Liver (tissue), 9 donors: Measurements from ENCODE around the gene CHDH. TPM values are rescaled to one million over a fixed set of nuclear protein-coding genes. Genes with fewer than 3 reads are reported as not detected.

Experiments used
- DNase-seq: peaks from one replicate; pipeline ENCODE4 v3.0.0-alpha.2; 2017; ENCODE audit warnings: low spot score
- H3K27ac ChIP-seq, 2 donors: one replicate each; pipeline ENCODE4 v1.7.0; 2013; ENCODE audit warnings: inconsistent platforms in 2 of 2, low read length in 2 of 2, control low read depth in 1 of 2, low read depth in 1 of 2, mild to moderate bottlenecking in 1 of 2
- H3K27me3 ChIP-seq, 4 donors: one replicate each; pipeline versions ENCODE4 v1.6.1 to v1.7.0; 2013; ENCODE audit warnings: low read length in 3 of 4, inconsistent platforms in 1 of 4, mild to moderate bottlenecking in 1 of 4, moderate library complexity in 1 of 4; ENCODE audit not compliant: control insufficient read depth in 4 of 4, insufficient read depth in 4 of 4
- H3K36me3 ChIP-seq, 4 donors: one replicate each; pipeline versions ENCODE4 v1.6.1 to v1.7.0; 2013; ENCODE audit warnings: low read length in 3 of 4, mild to moderate bottlenecking in 3 of 4, low read depth in 1 of 4, moderate library complexity in 1 of 4; ENCODE audit not compliant: control insufficient read depth in 4 of 4, insufficient read depth in 3 of 4
- H3K4me1 ChIP-seq, 4 donors: one replicate each; pipeline versions ENCODE4 v1.6.1 to v1.7.0; 2013; ENCODE audit warnings: low read length in 3 of 4, mild to moderate bottlenecking in 3 of 4, moderate library complexity in 1 of 4; ENCODE audit not compliant: control insufficient read depth in 4 of 4, insufficient read depth in 4 of 4
- H3K4me3 ChIP-seq, 3 donors: one replicate each; pipeline versions ENCODE4 v1.6.1 to v1.7.0; 2013; ENCODE audit warnings: low read length in 3 of 3, control low read depth in 1 of 3, low read depth in 1 of 3, mild to moderate bottlenecking in 1 of 3
- H3K9ac ChIP-seq, 2 donors: one replicate each; pipeline ENCODE4 v1.7.0; 2013; ENCODE audit warnings: low read length in 2 of 2, mild to moderate bottlenecking in 2 of 2, moderate library complexity in 2 of 2, control low read depth in 1 of 2, low read depth in 1 of 2
- H3K9me3 ChIP-seq, 4 donors: one replicate each; pipeline versions ENCODE4 v1.6.1 to v1.7.0; 2013; ENCODE audit warnings: low read length in 3 of 4; ENCODE audit not compliant: control insufficient read depth in 4 of 4
- EGR1 ChIP-seq, 2 donors: IDR thresholded peaks; 2 replicates each; pipeline ENCODE4 v1.6.1; 2016 to 2018; ENCODE audit warnings: antibody characterized with exemption in 2 of 2, low read depth in 2 of 2
- FOXA1 ChIP-seq: IDR thresholded peaks from 2 replicates; pipeline ENCODE4 v1.6.1; 2016; ENCODE audit warnings: antibody characterized with exemption
- FOXA2 ChIP-seq: IDR thresholded peaks from 2 replicates; pipeline ENCODE4 v1.6.1; 2016; ENCODE audit warnings: antibody characterized with exemption
- GABPA ChIP-seq, 2 donors: IDR thresholded peaks in 1 of 2; conservative IDR thresholded peaks in 1 of 2; 2 replicates each; pipeline ENCODE4 v1.6.1; 2016; ENCODE audit warnings: antibody characterized with exemption in 2 of 2, mild to moderate bottlenecking in 1 of 2, moderate library complexity in 1 of 2
- HNF4A ChIP-seq, 2 donors: conservative IDR thresholded peaks; 2 replicates each; pipeline ENCODE4 v1.6.1; 2016; ENCODE audit warnings: antibody characterized with exemption in 2 of 2, mild to moderate bottlenecking in 2 of 2
- HNF4G ChIP-seq: IDR thresholded peaks from 2 replicates; pipeline ENCODE4 v1.6.1; 2016; ENCODE audit warnings: antibody characterized with exemption
- NR2F2 ChIP-seq: IDR thresholded peaks from 2 replicates; pipeline ENCODE4 v1.6.1; 2016; ENCODE audit warnings: antibody characterized with exemption
- RAD21 ChIP-seq, 2 donors: IDR thresholded peaks; 2 replicates each; pipeline ENCODE4 v1.6.1; 2016; ENCODE audit warnings: antibody characterized with exemption in 2 of 2, mild to moderate bottlenecking in 2 of 2
- TAF1 ChIP-seq: conservative IDR thresholded peaks from 2 replicates; pipeline ENCODE4 v1.6.1; 2016; ENCODE audit warnings: antibody characterized with exemption, mild to moderate bottlenecking
- YY1 ChIP-seq: IDR thresholded peaks from 2 replicates; pipeline ENCODE4 v1.6.1; 2016; ENCODE audit warnings: antibody characterized with exemption, mild to moderate bottlenecking
- WGBS: extraction: QIAGEN DNeasy Blood & Tissue Kit; methylation state at CpG from one replicate; pipeline ENCODE4 v1.1.7; 2013; 5-methylcytosine and 5-hydroxymethylcytosine counted together
- polyA plus RNA-seq, 2 donors: library from polyadenylated mRNA; stranded (reverse) in 1 of 2; unstranded in 1 of 2; fragments of 200-250 nt in 1 of 2; fragments of >200 nt in 1 of 2; fragmentation: Nextera tagmentation in 1 of 2; extraction: Ambion mirVana in 1 of 2; gene quantifications; one replicate each; pipeline versions ENCODE4 v1.2.1 to v1.2.3, GENCODE V29; 2013 to 2015
- total RNA-seq, 2 donors: library from RNA; depleted of rRNA; stranded (reverse); fragments of >200 nt; gene quantifications; one replicate each; pipeline ENCODE4 v1.2.3, GENCODE V29; 2014
- TF ChIP-seq, protein P1 (sequence below): IDR thresholded peaks from 2 replicates; pipeline ENCODE4 v1.6.1; 2016; ENCODE audit warnings: antibody characterized with exemption
- TF ChIP-seq, protein P2 (sequence below): IDR thresholded peaks from 2 replicates; pipeline ENCODE4 v1.6.1; 2016; ENCODE audit warnings: antibody characterized with exemption, mild to moderate bottlenecking
- TF ChIP-seq, protein P3 (sequence below): IDR thresholded peaks from 2 replicates; pipeline ENCODE4 v1.6.1; 2016; ENCODE audit warnings: antibody characterized with exemption
- TF ChIP-seq, protein P4 (sequence below): fragments of 150-350 bp; IDR thresholded peaks from 2 replicates; pipeline ENCODE4 v1.5.1; 2017; ENCODE audit warnings: improper control_type of control experiment, low read depth, low read length; ENCODE audit not compliant: missing input control
- TF ChIP-seq, protein P5 (sequence below): IDR thresholded peaks from 2 replicates; pipeline ENCODE4 v1.6.1; 2016; ENCODE audit warnings: antibody characterized with exemption
- donor health status: healthy.
- donor health status: healthy.
- donor health status: healthy.
- donor health status: healthy.
- donor health status: healthy.

The CHDH gene
- total and polyA plus RNA-seq, 4 donors: 9.1 to 34.0 (median 21.2) TPM

DNA sequence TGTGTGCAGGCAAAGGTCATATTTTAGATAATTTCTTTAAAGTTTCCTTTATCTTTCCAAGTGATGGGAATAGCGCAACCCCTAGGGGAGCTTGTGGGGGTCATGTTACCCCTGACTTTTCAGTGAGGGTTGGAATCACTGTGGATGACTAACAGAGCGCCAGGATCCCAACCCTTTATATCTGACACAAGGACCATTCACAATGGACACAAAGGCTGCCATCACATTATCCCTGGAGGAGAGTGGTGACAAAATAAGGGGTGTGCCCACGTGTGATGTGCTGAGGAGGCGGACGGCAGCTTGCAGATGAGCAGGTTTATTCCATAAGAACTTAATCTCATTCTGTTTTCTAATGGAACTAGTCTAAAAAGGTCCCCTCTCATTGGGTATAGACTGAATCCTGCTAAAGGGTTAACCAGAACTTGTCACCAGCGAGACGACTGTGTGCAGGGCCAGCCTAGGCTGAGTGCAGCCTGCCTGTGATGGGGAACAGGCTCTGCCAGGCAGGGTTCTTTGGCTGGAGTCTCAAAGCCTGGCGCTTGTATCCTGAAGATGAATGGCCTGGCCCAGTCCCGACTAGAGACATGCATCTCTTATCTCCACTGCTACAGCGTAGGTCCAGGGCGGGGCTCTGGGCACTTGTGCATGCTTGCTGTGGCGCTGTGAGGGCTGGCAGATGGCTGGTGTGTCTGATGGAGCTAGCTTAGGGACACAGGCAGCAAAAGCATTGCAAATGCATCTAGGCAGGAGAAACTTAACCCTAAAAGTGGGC, 50.2 kb downstream of the CHDH start:
- H3K27me3 ChIP-seq: no peaks in the 10 kb centered on the region
- H3K9me3 ChIP-seq: no peaks in the 10 kb centered on the region

DNA sequence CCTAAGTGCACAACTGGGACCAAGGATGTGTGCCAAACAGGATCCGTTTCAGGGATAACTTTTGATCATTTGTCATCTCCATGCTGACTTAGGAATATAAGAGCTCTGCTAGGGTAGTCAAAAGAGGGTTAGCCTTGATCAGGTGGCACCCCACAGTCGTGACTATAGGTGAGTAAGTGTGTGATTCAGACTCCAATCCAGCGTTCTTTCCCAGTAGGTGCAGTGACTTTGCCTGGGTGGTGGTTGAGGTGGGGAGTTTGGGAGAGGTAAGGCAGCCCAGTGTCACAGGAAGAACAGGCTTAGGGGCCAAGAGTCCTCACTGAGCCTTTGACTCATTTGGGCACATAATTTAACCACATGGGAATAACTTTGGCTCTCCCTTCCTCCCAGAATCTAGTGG, 51.0 kb downstream of the CHDH start:
- Histone ChIP-seq H3K4me3 (no peak overlapping the region), H3K27ac (no peak overlapping the region), H3K9ac (no peak overlapping the region), H3K4me1 (no peaks in the 10 kb centered on the region), H3K36me3 (no peaks in the 10 kb centered on the region), H3K9me3 (no peaks in the 10 kb centered on the region), H3K27me3 (no peaks in the 10 kb centered on the region)
- TF ChIP-seq HNF4G (no peak), GABPA (IDR thresholded peaks at IDR 0.05 in 1 of 2, conservative IDR thresholded peaks at IDR 0.05 in 1 of 2) (no peak), RAD21 (IDR thresholded peaks at IDR 0.05) (no peak), FOXA2 (no peak), NR2F2 (no peak), YY1 (no peak), TAF1 (no peak), FOXA1 (no peak), EGR1 (IDR thresholded peaks at IDR 0.05; ENCODE audit: low read depth in 2 of 2) (no peak), HNF4A (conservative IDR thresholded peaks at IDR 0.05) (no peak)
- TF ChIP-seq, protein P1, sequence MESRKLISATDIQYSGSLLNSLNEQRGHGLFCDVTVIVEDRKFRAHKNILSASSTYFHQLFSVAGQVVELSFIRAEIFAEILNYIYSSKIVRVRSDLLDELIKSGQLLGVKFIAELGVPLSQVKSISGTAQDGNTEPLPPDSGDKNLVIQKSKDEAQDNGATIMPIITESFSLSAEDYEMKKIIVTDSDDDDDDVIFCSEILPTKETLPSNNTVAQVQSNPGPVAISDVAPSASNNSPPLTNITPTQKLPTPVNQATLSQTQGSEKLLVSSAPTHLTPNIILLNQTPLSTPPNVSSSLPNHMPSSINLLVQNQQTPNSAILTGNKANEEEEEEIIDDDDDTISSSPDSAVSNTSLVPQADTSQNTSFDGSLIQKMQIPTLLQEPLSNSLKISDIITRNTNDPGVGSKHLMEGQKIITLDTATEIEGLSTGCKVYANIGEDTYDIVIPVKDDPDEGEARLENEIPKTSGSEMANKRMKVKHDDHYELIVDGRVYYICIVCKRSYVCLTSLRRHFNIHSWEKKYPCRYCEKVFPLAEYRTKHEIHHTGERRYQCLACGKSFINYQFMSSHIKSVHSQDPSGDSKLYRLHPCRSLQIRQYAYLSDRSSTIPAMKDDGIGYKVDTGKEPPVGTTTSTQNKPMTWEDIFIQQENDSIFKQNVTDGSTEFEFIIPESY: no peak
- TF ChIP-seq, protein P2, sequence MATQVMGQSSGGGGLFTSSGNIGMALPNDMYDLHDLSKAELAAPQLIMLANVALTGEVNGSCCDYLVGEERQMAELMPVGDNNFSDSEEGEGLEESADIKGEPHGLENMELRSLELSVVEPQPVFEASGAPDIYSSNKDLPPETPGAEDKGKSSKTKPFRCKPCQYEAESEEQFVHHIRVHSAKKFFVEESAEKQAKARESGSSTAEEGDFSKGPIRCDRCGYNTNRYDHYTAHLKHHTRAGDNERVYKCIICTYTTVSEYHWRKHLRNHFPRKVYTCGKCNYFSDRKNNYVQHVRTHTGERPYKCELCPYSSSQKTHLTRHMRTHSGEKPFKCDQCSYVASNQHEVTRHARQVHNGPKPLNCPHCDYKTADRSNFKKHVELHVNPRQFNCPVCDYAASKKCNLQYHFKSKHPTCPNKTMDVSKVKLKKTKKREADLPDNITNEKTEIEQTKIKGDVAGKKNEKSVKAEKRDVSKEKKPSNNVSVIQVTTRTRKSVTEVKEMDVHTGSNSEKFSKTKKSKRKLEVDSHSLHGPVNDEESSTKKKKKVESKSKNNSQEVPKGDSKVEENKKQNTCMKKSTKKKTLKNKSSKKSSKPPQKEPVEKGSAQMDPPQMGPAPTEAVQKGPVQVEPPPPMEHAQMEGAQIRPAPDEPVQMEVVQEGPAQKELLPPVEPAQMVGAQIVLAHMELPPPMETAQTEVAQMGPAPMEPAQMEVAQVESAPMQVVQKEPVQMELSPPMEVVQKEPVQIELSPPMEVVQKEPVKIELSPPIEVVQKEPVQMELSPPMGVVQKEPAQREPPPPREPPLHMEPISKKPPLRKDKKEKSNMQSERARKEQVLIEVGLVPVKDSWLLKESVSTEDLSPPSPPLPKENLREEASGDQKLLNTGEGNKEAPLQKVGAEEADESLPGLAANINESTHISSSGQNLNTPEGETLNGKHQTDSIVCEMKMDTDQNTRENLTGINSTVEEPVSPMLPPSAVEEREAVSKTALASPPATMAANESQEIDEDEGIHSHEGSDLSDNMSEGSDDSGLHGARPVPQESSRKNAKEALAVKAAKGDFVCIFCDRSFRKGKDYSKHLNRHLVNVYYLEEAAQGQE: no peak
- TF ChIP-seq, protein P3, sequence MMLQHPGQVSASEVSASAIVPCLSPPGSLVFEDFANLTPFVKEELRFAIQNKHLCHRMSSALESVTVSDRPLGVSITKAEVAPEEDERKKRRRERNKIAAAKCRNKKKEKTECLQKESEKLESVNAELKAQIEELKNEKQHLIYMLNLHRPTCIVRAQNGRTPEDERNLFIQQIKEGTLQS: no peak
- TF ChIP-seq, protein P4, sequence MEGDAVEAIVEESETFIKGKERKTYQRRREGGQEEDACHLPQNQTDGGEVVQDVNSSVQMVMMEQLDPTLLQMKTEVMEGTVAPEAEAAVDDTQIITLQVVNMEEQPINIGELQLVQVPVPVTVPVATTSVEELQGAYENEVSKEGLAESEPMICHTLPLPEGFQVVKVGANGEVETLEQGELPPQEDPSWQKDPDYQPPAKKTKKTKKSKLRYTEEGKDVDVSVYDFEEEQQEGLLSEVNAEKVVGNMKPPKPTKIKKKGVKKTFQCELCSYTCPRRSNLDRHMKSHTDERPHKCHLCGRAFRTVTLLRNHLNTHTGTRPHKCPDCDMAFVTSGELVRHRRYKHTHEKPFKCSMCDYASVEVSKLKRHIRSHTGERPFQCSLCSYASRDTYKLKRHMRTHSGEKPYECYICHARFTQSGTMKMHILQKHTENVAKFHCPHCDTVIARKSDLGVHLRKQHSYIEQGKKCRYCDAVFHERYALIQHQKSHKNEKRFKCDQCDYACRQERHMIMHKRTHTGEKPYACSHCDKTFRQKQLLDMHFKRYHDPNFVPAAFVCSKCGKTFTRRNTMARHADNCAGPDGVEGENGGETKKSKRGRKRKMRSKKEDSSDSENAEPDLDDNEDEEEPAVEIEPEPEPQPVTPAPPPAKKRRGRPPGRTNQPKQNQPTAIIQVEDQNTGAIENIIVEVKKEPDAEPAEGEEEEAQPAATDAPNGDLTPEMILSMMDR: no peak
- TF ChIP-seq, protein P5, sequence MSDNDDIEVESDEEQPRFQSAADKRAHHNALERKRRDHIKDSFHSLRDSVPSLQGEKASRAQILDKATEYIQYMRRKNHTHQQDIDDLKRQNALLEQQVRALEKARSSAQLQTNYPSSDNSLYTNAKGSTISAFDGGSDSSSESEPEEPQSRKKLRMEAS: no peak
- WGBS: 65% methylated on average over 3 of the region's 3 CpGs
- no peak for DNase-seq

More for the DNA sequence above, 50.2 kb downstream of the CHDH start:
- H3K27ac ChIP-seq: no peak overlapping the region
- no peaks in the 10 kb centered on the region for H3K4me1 ChIP-seq
- TF ChIP-seq, protein P3: no peak
- no peak for TF ChIP-seq YY1
- TF ChIP-seq, protein P4: no peak
- TF ChIP-seq HNF4G: no peak
- H3K9ac ChIP-seq: no peak overlapping the region
- DNase-seq: no peak
- no peaks in the 10 kb centered on the region for H3K36me3 ChIP-seq
- WGBS: 66% methylated on average over 12 of the region's 12 CpGs
- H3K4me3 ChIP-seq: no peak overlapping the region
